ENCODE results near the gene CORO1C.
A peak's percentile ranks its signal among the peaks of the same experiment; 100 is the strongest.
"Not testable (repeated sequence)": the region's sequence is repeated elsewhere in the genome, so short reads cannot be mapped to it uniquely, and the experiment has no call there.

CORO1C gene

GRCh38 chr12:108633081-108633533, 98.2 kb downstream of the CORO1C start:
- no peak for DNase-seq

GRCh38 chr12:108631261-108631660, 100.1 kb downstream of the CORO1C start:
- DNase-seq, result not testable (repeated sequence)

GRCh38 chr12:108630481-108631207, 100.7 kb downstream of the CORO1C start:
- DNase-seq, result no peak

- DNase-seq, result no peak
These were observed 101.4 kb downstream of the CORO1C start for GRCh38 chr12:108629824-108630476.

- no peak for DNase-seq
These were observed 102.2 kb downstream of the CORO1C start for GRCh38 chr12:108629151-108629550.

GRCh38 chr12:108627134-108627920, 104.0 kb downstream of the CORO1C start:
- DNase-seq, result no peak

GRCh38 chr12:108625228-108625627, 106.1 kb downstream of the CORO1C start:
- no peak for DNase-seq

GRCh38 chr12:108623577-108623976, 107.7 kb downstream of the CORO1C start:
- no peak for DNase-seq

GRCh38 chr12:108622921-108623514, 108.3 kb downstream of the CORO1C start:
- DNase-seq, result no peak

- DNase-seq, result peak; percentile 58
These were observed 108.9 kb downstream of the CORO1C start for GRCh38 chr12:108622421-108622820.

- DNase-seq, result no peak
These were observed 110.2 kb downstream of the CORO1C start for GRCh38 chr12:108621161-108621560.

- no peak for DNase-seq
These were observed 111.0 kb downstream of the CORO1C start for GRCh38 chr12:108620236-108620879.

GRCh38 chr12:108619369-108620160, 111.8 kb downstream of the CORO1C start:
- DNase-seq, result no peak

GRCh38 chr12:108618953-108619274, 112.4 kb downstream of the CORO1C start:
- not testable (repeated sequence) for DNase-seq

GRCh38 chr12:108618079-108618952, 113.0 kb downstream of the CORO1C start:
- peak; percentile 72 for DNase-seq

GRCh38 chr12:108616941-108617858, 114.1 kb downstream of the CORO1C start:
- DNase-seq, result no peak

GRCh38 chr12:108616359-108616758, 115.0 kb downstream of the CORO1C start:
- DNase-seq, result no peak

GRCh38 chr12:108615918-108616317, 115.4 kb downstream of the CORO1C start:
- no peak for DNase-seq

- DNase-seq, result no peak
These were observed 116.7 kb downstream of the CORO1C start for GRCh38 chr12:108614639-108615038.

- DNase-seq, result no peak
These were observed 117.3 kb downstream of the CORO1C start for GRCh38 chr12:108614041-108614440.

Data from NCI-H774 (cell line).